RWPE1 (cell line): ENCODE results near the gene MCF2L.

ENCODE experiments used
- CTCF ChIA-PET: fragments of 350-600 bp; sonication (Branson Sonifier 250); formaldehyde crosslinking; extraction: SDS; loops from one replicate; lab custom pipeline; 2021; lab: Yijun Ruan, JAX
- POLR2A ChIA-PET: fragments of 400-600 bp; formaldehyde crosslinking; extraction: SDS; loops from one replicate; lab custom pipeline; 2020; ENCODE audit warnings: antibody characterized with exemption; ENCODE audit not compliant: low non-redundant PET; lab: Yijun Ruan, JAX
- DNase-seq: peaks from one replicate; pipeline ENCODE4 v3.0.0; 2012; ENCODE audit warnings: low spot score
- H3K27ac ChIP-seq: fragments of 450-650 bp; 2 replicates; pipeline ENCODE4 v1.5.1; 2017
- CTCF ChIP-seq: fragments of 450-650 bp; conservative IDR thresholded peaks from 2 replicates; pipeline ENCODE4 v1.5.1; 2017; ENCODE audit warnings: low read depth, mild to moderate bottlenecking

MCF2L gene

GRCh38 chr13:113005076-113005865 lies 36.3 kb downstream of the MCF2L start:
- DNase-seq: no peak
- CTCF ChIA-PET: no interaction called here
- POLR2A ChIA-PET: no interaction called here
- TF ChIP-seq CTCF: no peak
- H3K27ac ChIP-seq: no peak overlapping the region

- no peak for DNase-seq
Observed at GRCh38 chr13:113005997-113006396, 37.0 kb downstream of the MCF2L start.

GRCh38 chr13:113006660-113007059 lies 37.6 kb downstream of the MCF2L start:
- DNase-seq: no peak
- no peak overlapping the region for H3K27ac ChIP-seq
- ChIA-PET POLR2A (no interaction called here), CTCF (no interaction called here)
- TF ChIP-seq CTCF: no peak

More at GRCh38 chr13:113005997-113006396, 37.0 kb downstream of the MCF2L start:
- H3K27ac ChIP-seq: no peak overlapping the region
- no peak for TF ChIP-seq CTCF
- POLR2A ChIA-PET: no interaction called here
- CTCF ChIA-PET: no interaction called here

- ChIA-PET POLR2A (no interaction called here), CTCF (no interaction called here)
- H3K27ac ChIP-seq: no peak overlapping the region
- TF ChIP-seq CTCF: no peak
- DNase-seq: no peak
Observed at GRCh38 chr13:113008851-113009250, 39.8 kb downstream of the MCF2L start.

- TF ChIP-seq CTCF: no peak
- ChIA-PET POLR2A (no interaction called here), CTCF (no interaction called here)
- no peak overlapping the region for H3K27ac ChIP-seq
- no peak for DNase-seq
Observed at GRCh38 chr13:113009743-113010509, 40.9 kb downstream of the MCF2L start.

GRCh38 chr13:113010510-113010865 lies 41.5 kb downstream of the MCF2L start:
- DNase-seq: no peak
- CTCF ChIA-PET: no interaction called here
- POLR2A ChIA-PET: no interaction called here
- TF ChIP-seq CTCF: no peak
- H3K27ac ChIP-seq: no peak overlapping the region
